HG03378 (cell line): ENCODE measurements around the gene WDR44.
"Not testable (repeated sequence)": the region's sequence is repeated elsewhere in the genome, so short reads cannot be mapped to it uniquely, and the experiment has no call there.

Source experiments
- ATAC-seq: cut with Tn5 transposase; IDR thresholded peaks from one replicate; pipeline ENCODE4 v1.9.1; 2021; ENCODE audit warnings: mild to moderate bottlenecking, moderate library complexity; ENCODE audit not compliant: unreplicated experiment

Gene WDR44, protein sequence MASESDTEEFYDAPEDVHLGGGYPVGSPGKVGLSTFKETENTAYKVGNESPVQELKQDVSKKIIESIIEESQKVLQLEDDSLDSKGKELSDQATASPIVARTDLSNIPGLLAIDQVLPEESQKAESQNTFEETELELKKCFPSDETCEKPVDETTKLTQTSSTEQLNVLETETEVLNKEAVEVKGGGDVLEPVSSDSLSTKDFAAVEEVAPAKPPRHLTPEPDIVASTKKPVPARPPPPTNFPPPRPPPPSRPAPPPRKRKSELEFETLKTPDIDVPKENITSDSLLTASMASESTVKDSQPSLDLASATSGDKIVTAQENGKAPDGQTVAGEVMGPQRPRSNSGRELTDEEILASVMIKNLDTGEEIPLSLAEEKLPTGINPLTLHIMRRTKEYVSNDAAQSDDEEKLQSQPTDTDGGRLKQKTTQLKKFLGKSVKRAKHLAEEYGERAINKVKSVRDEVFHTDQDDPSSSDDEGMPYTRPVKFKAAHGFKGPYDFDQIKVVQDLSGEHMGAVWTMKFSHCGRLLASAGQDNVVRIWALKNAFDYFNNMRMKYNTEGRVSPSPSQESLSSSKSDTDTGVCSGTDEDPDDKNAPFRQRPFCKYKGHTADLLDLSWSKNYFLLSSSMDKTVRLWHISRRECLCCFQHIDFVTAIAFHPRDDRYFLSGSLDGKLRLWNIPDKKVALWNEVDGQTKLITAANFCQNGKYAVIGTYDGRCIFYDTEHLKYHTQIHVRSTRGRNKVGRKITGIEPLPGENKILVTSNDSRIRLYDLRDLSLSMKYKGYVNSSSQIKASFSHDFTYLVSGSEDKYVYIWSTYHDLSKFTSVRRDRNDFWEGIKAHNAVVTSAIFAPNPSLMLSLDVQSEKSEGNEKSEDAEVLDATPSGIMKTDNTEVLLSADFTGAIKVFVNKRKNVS

DNA sequence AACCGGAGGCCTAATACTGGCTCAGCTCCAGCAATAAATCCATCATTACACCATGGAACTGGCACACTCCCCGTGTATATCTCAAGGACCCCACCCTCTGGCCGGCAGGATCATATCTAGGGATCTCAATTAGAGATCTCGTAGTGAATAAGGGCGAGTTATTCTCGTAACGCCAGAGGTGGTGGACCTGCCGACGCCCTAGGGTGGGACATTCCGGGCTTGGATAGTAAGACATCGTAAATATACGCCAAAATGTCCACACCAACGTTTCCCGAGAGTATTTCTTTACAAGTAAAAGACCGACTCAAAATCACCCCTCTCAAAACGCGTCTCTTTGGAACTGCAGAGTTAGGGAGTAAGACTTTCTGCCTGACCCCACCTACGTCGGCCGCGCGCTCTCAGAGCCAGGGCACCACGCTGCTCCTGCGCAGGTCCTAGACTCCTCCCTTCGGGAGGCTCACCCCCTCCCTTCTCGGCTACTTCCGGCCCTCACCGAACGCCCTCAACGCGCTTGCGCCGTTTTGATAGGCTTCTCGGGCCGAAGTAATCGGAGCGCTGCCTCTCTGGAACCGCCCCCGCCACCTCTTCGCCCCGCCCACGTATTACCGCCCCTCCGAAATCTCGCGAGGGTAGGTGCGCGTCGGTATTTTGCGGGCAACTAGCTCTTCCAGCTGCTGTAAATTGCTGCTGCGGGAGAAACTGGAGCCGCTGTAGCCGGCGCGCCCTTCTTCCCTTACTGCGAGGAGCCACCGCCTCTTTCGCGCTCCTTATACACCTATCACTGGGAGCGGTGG lies at the start of gene WDR44:
Gene WDR44, plus strand, starts transcription at position 643 of the 794 bp plus-strand sequence. CDS start 398 bp downstream, outside the sequence.
- ATAC-seq = peak; percentile 73

DNA sequence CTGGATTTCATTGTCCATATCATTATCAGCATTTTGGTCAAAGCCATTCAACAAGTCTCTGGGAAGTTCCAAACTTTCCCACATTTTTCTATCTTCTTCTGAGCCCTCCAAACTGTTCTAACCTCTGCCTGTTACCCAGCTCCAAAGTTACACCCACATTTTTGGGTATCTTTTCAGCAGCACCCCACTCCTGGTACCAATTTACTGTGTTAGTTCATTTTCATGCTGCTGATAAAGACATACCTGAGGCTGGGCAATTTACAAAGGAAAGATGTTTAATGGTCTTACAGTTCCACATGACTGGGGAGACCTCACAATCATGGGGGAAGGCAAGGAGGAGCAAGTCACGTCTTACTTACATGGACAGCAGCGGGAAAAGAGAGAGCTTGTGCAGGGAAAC lies 40.1 kb upstream of the WDR44 start:
- ATAC-seq = not testable (repeated sequence)

DNA sequence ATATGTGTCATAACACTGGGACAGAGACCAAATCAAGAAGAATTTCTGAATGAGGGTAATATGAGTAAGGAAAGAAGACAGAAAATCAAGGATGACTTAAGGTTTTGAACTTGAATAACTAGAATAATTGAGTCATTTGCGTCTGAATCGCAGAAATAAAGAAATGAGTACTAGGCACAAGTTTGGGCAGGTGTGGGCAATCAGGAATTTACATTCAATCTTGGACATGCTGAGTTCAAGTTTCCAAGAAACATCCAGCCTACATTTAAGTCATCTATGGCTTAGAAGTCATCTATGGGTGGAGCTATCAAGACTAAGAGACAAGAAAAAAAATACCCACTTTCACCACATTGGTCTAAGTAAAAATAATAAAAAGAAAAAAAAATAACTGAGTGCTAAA lies 30.4 kb upstream of the WDR44 start:
- no peak for ATAC-seq

DNA sequence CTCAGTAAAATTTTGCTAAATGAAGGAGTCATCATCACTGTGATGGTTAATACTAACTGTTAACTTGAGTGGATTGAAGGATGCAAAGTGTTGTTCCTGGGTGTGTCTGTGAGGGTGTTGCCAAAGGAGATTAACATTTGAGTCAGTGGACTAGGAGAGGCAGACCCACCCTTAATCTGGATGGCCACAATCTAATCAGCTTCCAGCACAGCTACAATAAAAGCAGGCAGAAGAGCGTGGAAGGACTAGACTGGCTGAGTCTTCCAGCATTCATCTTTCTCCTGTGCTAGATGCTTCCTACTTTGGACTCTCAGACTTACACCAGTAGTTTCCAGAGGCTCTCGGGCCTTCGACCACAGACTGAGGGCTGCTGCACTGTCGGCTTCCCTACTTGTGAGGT lies 21.3 kb upstream of the WDR44 start:
- no peak for ATAC-seq

DNA sequence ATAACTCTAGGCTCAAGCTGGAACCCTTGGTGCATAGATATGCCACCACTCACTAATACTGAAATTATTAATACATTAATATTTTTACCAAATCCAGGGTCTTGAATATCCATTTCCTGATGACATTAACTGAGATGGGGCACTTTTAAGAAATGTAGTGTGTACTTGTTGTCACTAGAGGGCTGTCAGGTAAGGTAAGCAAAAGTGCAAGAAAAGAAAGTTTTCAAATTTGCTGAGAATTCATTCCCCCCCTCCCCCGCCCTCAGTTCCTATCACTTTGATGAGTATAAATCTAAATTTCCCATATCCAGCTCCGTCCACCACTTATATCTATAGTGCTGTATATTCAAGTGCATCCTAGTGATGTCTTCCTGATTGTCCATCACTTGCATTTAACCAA lies 20.5 kb upstream of the WDR44 start:
- ATAC-seq = no peak

DNA sequence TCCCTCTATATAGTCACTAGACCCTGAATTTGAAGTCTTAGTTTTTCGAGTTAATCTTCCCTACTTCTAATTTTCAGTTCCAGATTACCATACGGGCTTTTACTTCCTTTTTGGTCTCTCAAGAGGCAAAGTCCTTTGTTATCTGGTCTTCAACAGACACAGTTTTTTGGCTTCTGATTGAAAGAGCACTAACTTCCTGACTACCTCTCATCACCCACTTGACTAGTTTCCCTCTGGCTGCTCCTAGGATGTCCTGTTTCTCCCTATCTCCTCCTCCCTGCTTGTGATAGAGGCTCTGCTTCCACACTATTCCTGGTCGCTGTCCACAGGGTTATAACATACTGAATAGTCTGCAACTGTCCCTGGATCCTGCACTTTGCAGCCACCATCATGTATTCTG lies 16.7 kb upstream of the WDR44 start:
- no peak for ATAC-seq

DNA sequence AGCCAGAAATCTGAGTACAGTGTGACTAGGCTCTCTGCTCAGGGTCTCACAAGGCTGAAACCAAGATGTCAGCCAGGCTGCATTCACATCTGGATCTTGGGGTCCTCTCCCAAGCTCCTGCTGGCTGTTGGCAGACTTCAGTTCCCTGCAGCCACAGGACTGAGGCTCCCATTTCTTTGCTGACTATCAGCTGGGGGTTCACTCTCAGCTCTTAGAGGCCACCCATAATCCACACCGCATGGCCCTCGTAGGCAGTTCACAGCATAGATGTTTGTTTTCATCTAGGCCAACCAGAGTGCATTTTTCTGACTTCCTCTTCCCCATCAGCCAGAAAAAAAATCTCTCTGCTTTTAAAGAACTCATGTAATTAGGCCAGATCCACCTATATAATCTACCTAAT lies 8.2 kb upstream of the WDR44 start:
- ATAC-seq = no peak

DNA sequence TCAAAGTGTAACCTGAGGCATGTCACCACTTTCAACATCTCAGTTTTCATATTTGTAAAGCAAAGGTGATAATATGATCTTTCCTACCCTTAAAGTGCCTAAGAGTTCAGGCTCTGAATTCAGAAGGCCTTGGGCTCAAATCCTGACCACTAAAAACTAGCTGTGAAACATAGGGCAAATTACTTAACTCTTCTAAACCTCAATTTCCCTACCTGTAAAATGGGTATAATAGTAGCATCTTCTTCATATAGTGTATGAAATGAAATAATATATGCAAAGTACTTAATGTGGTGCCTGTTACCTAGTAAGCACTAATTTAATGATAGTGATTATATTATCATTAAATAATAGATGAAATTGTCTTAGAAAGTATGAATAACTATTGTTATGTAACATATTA lies 7.0 kb upstream of the WDR44 start:
- ATAC-seq = no peak

DNA sequence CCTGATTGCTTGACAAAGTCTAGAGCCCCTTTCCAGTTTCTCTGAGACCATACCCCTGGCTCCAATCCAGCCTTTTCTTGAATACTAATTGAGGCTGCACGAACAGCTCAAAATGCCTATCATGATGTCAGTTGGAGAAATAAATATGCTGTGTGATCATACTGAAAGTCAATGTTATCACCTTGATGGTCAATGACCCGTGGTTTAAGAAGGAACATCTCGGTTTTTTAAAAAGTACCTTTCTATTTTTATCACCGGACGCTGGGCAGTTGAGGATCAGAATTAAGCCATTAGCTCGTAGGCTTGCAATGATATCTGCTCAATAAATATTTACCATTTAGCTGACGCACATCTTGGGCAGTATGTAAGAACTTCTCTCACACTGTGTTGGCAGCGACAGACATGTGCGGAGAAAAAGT lies 852 bp upstream of the WDR44 start:
- peak; percentile 14 for ATAC-seq

DNA sequence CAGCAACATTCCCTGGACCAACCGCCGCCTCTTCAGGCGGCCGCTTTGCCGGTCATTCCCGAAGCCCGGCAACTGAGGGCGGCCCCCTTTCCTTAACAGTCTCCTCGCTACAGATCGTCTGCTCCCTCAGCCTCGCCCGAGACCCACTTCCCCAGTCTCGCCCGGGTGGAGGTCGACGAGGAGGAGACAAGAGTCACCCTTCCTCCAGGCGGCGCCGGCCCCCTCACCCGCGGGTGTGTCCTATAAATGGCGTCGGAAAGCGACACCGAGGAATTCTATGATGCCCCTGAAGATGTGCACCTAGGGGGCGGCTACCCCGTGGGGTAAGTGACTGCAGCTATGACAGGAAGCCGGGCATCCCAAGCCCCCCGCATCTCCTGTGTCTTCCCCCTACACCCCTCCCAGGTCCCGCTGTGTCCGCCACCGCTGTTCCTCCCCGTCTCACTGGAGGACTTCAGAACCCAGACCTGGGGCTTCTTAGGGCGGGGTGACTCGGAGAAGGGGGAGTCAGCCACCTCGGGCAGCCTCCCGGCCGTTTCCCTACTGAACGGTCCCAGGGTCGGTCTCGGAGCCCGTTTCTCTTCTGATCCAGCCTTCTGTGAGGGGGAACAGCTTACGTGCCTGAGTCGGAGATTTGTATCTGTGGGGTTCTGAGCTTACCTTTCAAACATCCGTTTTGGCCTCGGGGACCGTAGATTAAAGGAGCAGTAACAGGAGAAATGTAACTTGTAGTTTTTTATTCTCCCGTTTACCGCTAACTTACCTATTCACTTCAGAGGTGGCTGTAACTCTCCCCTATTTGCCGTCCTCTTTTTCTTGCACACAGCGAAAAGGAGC lies 570 bp downstream of the WDR44 start:
- ATAC-seq = peak; percentile 13

DNA sequence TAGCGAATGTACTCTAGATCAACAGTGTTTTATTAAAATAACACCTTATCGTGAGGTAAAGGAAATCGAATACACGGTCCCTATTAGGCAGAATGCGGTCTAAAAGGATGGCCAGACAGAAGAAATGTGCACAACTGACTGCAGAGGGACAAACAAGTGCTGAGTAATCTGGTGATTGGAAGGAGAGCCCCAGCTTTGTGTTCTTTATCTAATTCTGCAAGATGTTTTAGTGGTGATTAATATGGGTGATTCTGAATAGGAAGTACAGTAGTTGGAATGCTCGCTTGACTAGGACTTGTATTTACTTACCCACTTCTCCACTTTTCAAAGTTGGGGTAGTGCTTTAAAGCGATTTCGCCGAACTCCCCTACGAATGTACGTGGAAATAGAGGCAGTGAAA lies 1.2 kb downstream of the WDR44 start:
- ATAC-seq = no peak

DNA sequence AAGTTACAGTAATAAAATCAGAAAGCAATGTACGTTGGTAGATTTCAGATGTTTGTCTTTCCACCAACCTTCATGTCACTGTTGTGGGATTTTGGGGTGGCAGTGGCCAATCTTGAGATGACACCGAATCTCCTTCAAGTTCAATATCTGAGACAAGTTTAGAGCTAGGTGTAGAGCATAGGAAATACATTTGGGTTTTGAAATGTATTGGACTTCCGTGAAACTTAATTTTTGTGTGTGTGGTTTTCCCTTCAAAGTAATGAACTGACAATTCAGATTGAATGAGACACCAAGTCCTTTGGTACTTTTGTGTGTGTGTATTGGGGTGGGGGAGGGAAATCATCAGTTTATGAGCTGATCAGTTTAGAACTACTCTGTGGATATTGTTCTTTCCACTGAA lies 1.8 kb downstream of the WDR44 start:
- ATAC-seq = no peak

DNA sequence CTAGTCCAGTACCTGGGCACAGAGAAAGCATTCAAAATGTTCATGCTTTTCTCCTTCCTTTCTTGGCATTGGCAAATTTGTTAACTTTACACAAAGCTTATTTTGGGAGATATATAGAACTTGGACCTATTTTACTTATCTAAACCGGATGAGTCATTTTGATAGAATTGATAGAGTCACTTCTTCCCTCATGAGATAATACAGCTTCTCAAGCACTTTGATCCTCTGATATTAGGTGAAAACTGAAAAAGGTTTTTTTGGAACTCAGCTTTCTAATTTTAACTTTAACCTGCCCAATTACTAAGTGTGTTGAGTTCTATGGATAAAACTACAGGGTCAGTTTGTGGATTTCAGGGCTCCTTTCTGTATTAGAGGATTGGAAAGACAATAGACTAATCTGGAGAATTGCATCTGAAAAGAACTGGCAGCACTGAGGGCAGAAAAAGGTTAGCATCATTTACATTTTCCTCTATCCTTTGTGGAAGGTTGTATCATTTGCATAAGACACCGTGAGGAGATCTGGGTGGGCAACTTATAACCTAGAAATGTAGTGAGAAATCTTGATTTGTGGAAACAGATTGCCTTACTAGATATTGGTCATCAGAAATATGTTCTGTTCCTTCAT lies 2.4 kb downstream of the WDR44 start:
- no peak for ATAC-seq

DNA sequence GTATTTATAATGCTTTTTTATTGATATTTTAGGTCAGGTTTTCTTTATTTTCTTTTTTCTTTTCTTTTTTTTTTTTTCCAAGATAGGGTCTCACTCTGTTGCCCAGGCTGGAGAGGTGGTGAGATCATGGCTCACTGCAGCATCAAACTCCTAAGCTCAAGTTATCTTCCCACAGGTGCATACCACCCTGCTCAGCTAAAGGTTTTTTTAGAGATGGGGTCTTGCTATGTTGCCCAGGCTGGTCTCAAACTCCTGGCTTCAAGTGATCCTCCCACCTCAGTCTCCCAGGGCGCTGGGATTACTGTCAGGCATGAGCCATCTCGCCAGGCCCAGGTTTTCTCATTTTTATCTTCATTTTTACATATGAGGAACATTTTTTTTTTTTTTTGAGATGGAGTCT lies 3.3 kb downstream of the WDR44 start:
- no peak for ATAC-seq

DNA sequence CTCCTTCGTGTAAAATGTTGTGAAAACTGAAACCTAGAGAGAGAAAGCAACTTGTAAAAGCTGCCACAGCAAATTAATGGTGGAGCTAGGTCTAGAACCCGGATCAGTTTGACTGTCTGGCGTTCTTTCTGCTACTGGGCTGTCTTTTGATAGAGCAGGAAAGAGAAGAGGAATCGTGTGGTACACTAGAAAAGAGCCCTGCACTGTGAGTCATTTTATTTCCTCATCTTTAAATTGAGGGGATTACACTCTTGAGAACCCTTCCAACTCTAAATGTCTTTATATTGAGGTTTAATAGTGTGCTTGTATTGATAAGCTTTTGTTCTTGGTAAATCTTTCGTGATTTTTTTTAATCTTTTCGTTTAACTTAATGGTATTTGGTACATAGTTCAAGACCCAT lies 4.3 kb downstream of the WDR44 start:
- no peak for ATAC-seq

DNA sequence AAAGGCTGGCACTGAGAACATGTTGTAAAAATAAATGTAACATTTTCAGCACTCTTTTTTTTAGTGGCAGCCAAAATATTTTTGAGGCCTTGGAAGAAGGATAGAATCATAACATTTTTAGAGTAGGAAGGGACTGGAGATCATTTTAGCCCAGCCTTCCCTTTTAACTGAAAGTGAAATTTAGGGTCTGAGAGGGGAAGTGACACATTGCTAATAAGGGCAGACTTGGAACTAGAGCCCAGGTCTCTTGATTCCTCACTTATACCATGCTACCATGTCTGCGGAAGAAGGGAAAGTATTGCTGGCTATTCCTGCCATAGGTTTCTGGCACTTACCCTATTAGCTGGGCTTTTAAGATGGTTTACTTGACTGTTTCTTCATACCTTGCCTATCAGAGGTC lies 4.8 kb downstream of the WDR44 start:
- no peak for ATAC-seq

DNA sequence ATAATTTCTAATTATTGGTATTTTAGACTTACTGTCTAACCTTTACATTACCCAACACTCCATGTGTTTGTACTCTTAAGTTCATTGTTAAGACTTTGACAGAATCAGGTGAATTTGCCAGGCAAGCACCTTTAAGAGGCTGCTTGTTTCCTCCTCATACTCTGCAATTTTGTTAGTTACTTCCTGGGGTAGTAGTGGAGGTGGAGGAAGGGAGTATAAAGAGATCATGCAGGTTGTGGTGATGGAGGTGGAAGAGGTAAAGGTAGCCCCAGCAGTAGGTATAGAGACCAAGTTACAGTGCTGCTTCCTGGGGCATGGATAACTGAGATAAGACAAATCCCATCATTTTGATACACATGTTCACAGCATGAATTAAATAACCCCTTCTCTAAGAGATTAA lies 6.7 kb downstream of the WDR44 start:
- ATAC-seq = no peak

DNA sequence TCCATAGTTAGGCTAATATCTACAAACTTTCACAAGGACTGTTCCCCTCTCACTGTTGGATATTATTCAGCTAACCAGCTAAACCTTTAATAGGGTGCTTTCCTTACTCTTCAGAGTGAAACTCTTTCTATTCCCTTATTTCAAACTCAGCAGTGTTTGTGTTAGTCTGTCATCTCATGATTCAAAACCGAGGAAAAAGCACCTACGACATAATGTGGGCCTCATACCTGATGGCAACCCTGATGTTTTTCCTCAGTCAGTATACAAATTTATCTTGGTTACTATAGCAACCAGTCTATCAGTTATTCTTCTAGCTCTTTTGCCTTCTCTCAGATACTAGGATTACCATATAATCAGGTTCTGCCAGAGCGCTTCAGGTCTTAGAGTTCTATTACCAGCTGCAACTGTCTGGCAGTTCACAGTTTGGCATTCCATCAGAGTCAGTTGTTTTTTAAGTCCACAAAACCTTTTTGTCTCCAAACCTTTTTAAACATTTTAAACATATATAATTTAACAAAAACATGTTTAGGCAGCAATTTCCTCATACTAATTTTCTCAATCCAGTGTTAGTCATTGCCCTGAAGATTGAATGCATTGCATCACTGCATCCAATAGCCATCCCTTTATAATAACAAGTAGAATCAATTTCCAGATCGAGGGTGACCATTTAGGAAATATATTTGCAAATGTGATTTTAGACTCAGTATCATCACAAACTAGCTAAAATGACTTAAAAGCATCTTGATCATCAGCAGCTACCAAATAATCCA lies 7.4 kb downstream of the WDR44 start:
- ATAC-seq = peak; percentile 48
